Activated naive CD8-positive, alpha-beta T cell (primary cell): ENCODE results near the gene PRLHR.

Experiments
- H3K27ac Mint-ChIP-seq: one replicate; pipeline ENCODE4 v1.8.0; 2021; ENCODE audit warnings: mixed read lengths
- H3K27me3 Mint-ChIP-seq: one replicate; pipeline ENCODE4 v1.8.0; 2021; ENCODE audit warnings: mixed read lengths
- H3K36me3 Mint-ChIP-seq: one replicate; pipeline ENCODE4 v1.8.0; 2021; ENCODE audit warnings: mixed read lengths
- H3K4me1 Mint-ChIP-seq: one replicate; pipeline ENCODE4 v1.8.0; 2021; ENCODE audit warnings: low read depth, mixed read lengths
- H3K4me3 Mint-ChIP-seq: one replicate; pipeline ENCODE4 v1.8.0; 2021; ENCODE audit warnings: mild to moderate bottlenecking, mixed read lengths
- H3K9me3 Mint-ChIP-seq: one replicate; pipeline ENCODE4 v1.8.0; 2021; ENCODE audit warnings: low read depth, mixed read lengths

PRLHR gene

GRCh38 chr10:118573512-118573911 lies 21.9 kb downstream of the PRLHR start:
- Mint-ChIP-seq H3K27me3 (no peaks in the 10 kb centered on the region), H3K9me3 (no peaks in the 10 kb centered on the region), H3K4me3 (no peak overlapping the region), H3K4me1 (peaks cover 7% of the 10 kb centered on the region), H3K36me3 (no peaks in the 10 kb centered on the region), H3K27ac (no peak overlapping the region)

GRCh38 chr10:118572256-118573041 lies 23.0 kb downstream of the PRLHR start:
- Mint-ChIP-seq H3K27ac (no peak overlapping the region), H3K4me3 (no peak overlapping the region), H3K27me3 (no peaks in the 10 kb centered on the region), H3K36me3 (no peaks in the 10 kb centered on the region), H3K9me3 (no peaks in the 10 kb centered on the region), H3K4me1 (peaks cover 8% of the 10 kb centered on the region)

GRCh38 chr10:118571123-118571522 lies 24.3 kb downstream of the PRLHR start:
- H3K9me3 Mint-ChIP-seq = no peaks in the 10 kb centered on the region
- H3K4me1 Mint-ChIP-seq = peaks cover 8% of the 10 kb centered on the region
- H3K27me3 Mint-ChIP-seq = no peaks in the 10 kb centered on the region
- H3K27ac Mint-ChIP-seq = no peak overlapping the region
- H3K36me3 Mint-ChIP-seq = no peaks in the 10 kb centered on the region
- H3K4me3 Mint-ChIP-seq = no peak overlapping the region

- no peak overlapping the region for H3K4me3 Mint-ChIP-seq
- H3K27me3 Mint-ChIP-seq = no peaks in the 10 kb centered on the region
- H3K27ac Mint-ChIP-seq = no peak overlapping the region
- no peaks in the 10 kb centered on the region for H3K36me3 Mint-ChIP-seq
- H3K4me1 Mint-ChIP-seq = peaks cover 8% of the 10 kb centered on the region
- no peaks in the 10 kb centered on the region for H3K9me3 Mint-ChIP-seq
These were observed 24.9 kb downstream of the PRLHR start for GRCh38 chr10:118570591-118570990.

- Mint-ChIP-seq H3K4me3 (no peak overlapping the region), H3K36me3 (no peaks in the 10 kb centered on the region), H3K27me3 (no peaks in the 10 kb centered on the region), H3K9me3 (no peaks in the 10 kb centered on the region), H3K4me1 (peaks cover 8% of the 10 kb centered on the region), H3K27ac (no peak overlapping the region)
These were observed 25.6 kb downstream of the PRLHR start for GRCh38 chr10:118569882-118570252.

GRCh38 chr10:118569241-118569881 lies 26.1 kb downstream of the PRLHR start:
- Mint-ChIP-seq H3K27me3 (no peaks in the 10 kb centered on the region), H3K36me3 (no peaks in the 10 kb centered on the region), H3K4me1 (peaks cover 8% of the 10 kb centered on the region), H3K4me3 (no peak overlapping the region), H3K9me3 (no peaks in the 10 kb centered on the region), H3K27ac (no peak overlapping the region)

- H3K27me3 Mint-ChIP-seq = no peaks in the 10 kb centered on the region
- H3K4me3 Mint-ChIP-seq = no peak overlapping the region
- H3K4me1 Mint-ChIP-seq = peaks cover 8% of the 10 kb centered on the region
- H3K27ac Mint-ChIP-seq = no peak overlapping the region
- no peaks in the 10 kb centered on the region for H3K9me3 Mint-ChIP-seq
- H3K36me3 Mint-ChIP-seq = no peaks in the 10 kb centered on the region
These were observed 27.1 kb downstream of the PRLHR start for GRCh38 chr10:118568327-118568848.

GRCh38 chr10:118567701-118568248 lies 27.7 kb downstream of the PRLHR start:
- H3K4me3 Mint-ChIP-seq = no peak overlapping the region
- no peak overlapping the region for H3K27ac Mint-ChIP-seq
- H3K36me3 Mint-ChIP-seq = no peaks in the 10 kb centered on the region
- H3K27me3 Mint-ChIP-seq = no peaks in the 10 kb centered on the region
- no peaks in the 10 kb centered on the region for H3K9me3 Mint-ChIP-seq
- peaks cover 8% of the 10 kb centered on the region for H3K4me1 Mint-ChIP-seq

GRCh38 chr10:118566911-118567310 lies 28.5 kb downstream of the PRLHR start:
- H3K4me1 Mint-ChIP-seq = peaks cover 8% of the 10 kb centered on the region
- H3K27ac Mint-ChIP-seq = no peak overlapping the region
- no peaks in the 10 kb centered on the region for H3K27me3 Mint-ChIP-seq
- no peak overlapping the region for H3K4me3 Mint-ChIP-seq
- no peaks in the 10 kb centered on the region for H3K36me3 Mint-ChIP-seq
- no peaks in the 10 kb centered on the region for H3K9me3 Mint-ChIP-seq

GRCh38 chr10:118565301-118566075 lies 30.0 kb downstream of the PRLHR start:
- no peaks in the 10 kb centered on the region for H3K9me3 Mint-ChIP-seq
- H3K4me3 Mint-ChIP-seq = no peak overlapping the region
- H3K36me3 Mint-ChIP-seq = peaks cover 2% of the 10 kb centered on the region

GRCh38 chr10:118564652-118565051 lies 30.8 kb downstream of the PRLHR start:
- Mint-ChIP-seq H3K4me1 (peaks cover 8% of the 10 kb centered on the region), H3K27me3 (peaks cover 4% of the 10 kb centered on the region), H3K9me3 (no peaks in the 10 kb centered on the region), H3K27ac (no peak overlapping the region), H3K4me3 (no peak overlapping the region), H3K36me3 (peaks cover 3% of the 10 kb centered on the region)

More at GRCh38 chr10:118565301-118566075, 30.0 kb downstream of the PRLHR start:
- no peak overlapping the region for H3K27ac Mint-ChIP-seq
- H3K27me3 Mint-ChIP-seq = peaks cover 4% of the 10 kb centered on the region
- peaks cover 8% of the 10 kb centered on the region for H3K4me1 Mint-ChIP-seq

- Mint-ChIP-seq H3K36me3 (peaks cover 5% of the 10 kb centered on the region), H3K4me3 (no peak overlapping the region), H3K9me3 (no peaks in the 10 kb centered on the region), H3K27ac (no peak overlapping the region), H3K27me3 (peaks cover 4% of the 10 kb centered on the region), H3K4me1 (peaks cover 8% of the 10 kb centered on the region)
These were observed 31.3 kb downstream of the PRLHR start for GRCh38 chr10:118564114-118564513.

- H3K27ac Mint-ChIP-seq = no peak overlapping the region
- H3K36me3 Mint-ChIP-seq = peaks cover 5% of the 10 kb centered on the region
- H3K4me1 Mint-ChIP-seq = peaks cover 1% of the 10 kb centered on the region
These were observed 32.0 kb downstream of the PRLHR start for GRCh38 chr10:118563373-118563890.

GRCh38 chr10:118562851-118563250 lies 32.6 kb downstream of the PRLHR start:
- no peaks in the 10 kb centered on the region for H3K4me1 Mint-ChIP-seq
- H3K36me3 Mint-ChIP-seq = peaks cover 5% of the 10 kb centered on the region
- no peak overlapping the region for H3K4me3 Mint-ChIP-seq
- H3K27ac Mint-ChIP-seq = no peak overlapping the region
- H3K9me3 Mint-ChIP-seq = no peaks in the 10 kb centered on the region
- peaks cover 4% of the 10 kb centered on the region for H3K27me3 Mint-ChIP-seq

More at GRCh38 chr10:118563373-118563890, 32.0 kb downstream of the PRLHR start:
- Mint-ChIP-seq H3K27me3 (peaks cover 4% of the 10 kb centered on the region), H3K4me3 (no peak overlapping the region), H3K9me3 (no peaks in the 10 kb centered on the region)
